Neural cell (in vitro differentiated cells): ENCODE measurements around the gene MED4. TPM values are rescaled to one million over a fixed set of nuclear protein-coding genes. Genes with fewer than 3 reads are reported as not detected.

Source experiments
- H2AFZ ChIP-seq: fragments of 200-600, 300-800 bp; sonication (generic), shearing (Covaris generic); 2 replicates; pipeline ENCODE4 v1.6.0; 2014; ENCODE audit warnings: low read depth, mild to moderate bottlenecking, antibody characterized with exemption, low read length, moderate library complexity
- H3F3A ChIP-seq: fragments of 200-600 bp; shearing (Covaris generic); 2 replicates; pipeline ENCODE4 v1.6.1; 2016; ENCODE audit warnings: mild to moderate bottlenecking, moderate library complexity, mixed read lengths, antibody characterized with exemption, low read length; ENCODE audit not compliant: insufficient read depth, poor library complexity, severe bottlenecking
- H3K27ac ChIP-seq: fragments of 200-600, 300-800 bp; sonication (generic), shearing (Covaris generic); 2 replicates; pipeline ENCODE4 v1.5.1; 2014; ENCODE audit warnings: mild to moderate bottlenecking, low read length, moderate library complexity
- H3K27me3 ChIP-seq: fragments of 300-800, 200-600 bp; sonication (generic), shearing (Covaris generic); 2 replicates; pipeline ENCODE4 v1.6.0; 2014; ENCODE audit warnings: mild to moderate bottlenecking, low read depth, low read length, moderate library complexity; ENCODE audit not compliant: insufficient read depth
- H3K36me3 ChIP-seq: fragments of 300-800, 200-600 bp; sonication (generic), shearing (Covaris generic); 2 replicates; pipeline ENCODE4 v1.5.1; 2014; ENCODE audit warnings: mild to moderate bottlenecking, antibody characterized with exemption, low read length, moderate library complexity; ENCODE audit not compliant: insufficient read depth
- H3K4me2 ChIP-seq: fragments of 300-800, 200-600 bp; sonication (generic), shearing (Covaris generic); 2 replicates; pipeline ENCODE4 v1.6.0; 2014; ENCODE audit warnings: mild to moderate bottlenecking, low read length
- H3K4me3 ChIP-seq: fragments of 300-800, 200-600 bp; sonication (generic), shearing (Covaris generic); 2 replicates; pipeline ENCODE4 v1.5.1; 2014; ENCODE audit warnings: mild to moderate bottlenecking, low read length, moderate library complexity
- H3K79me2 ChIP-seq: fragments of 200-600 bp; shearing (Covaris generic); replicated peaks from 2 replicates; pipeline ENCODE4 v1.6.0; 2014; ENCODE audit warnings: mild to moderate bottlenecking, low read length, moderate library complexity; ENCODE audit not compliant: insufficient read depth
- H3K9ac ChIP-seq: fragments of 300-800, 200-600 bp; sonication (generic), shearing (Covaris generic); 2 replicates; pipeline ENCODE4 v1.6.1; 2016; ENCODE audit warnings: mild to moderate bottlenecking, low read length, mixed read lengths
- H3K9me2 ChIP-seq: fragments of 200-600 bp; shearing (Covaris generic); 2 replicates; pipeline ENCODE4 v1.6.1; 2016; ENCODE audit warnings: mild to moderate bottlenecking, low read length, mixed read lengths; ENCODE audit not compliant: insufficient read depth
- H3K9me3 ChIP-seq: fragments of 200-600, 300-800 bp; sonication (generic), shearing (Covaris generic); 2 replicates; pipeline ENCODE4 v1.6.1; 2016; ENCODE audit warnings: mild to moderate bottlenecking, mixed run types, low read length, moderate library complexity, mixed read lengths
- H4K20me1 ChIP-seq: fragments of 200-600 bp; shearing (Covaris generic); 2 replicates; pipeline ENCODE4 v1.6.1; 2016; ENCODE audit warnings: mild to moderate bottlenecking, mixed run types; ENCODE audit not compliant: insufficient read depth
- EP300 ChIP-seq: fragments of 450-650 bp; conservative IDR thresholded peaks from 2 replicates; pipeline ENCODE4 v1.6.1; 2014; ENCODE audit warnings: antibody characterized with exemption, mild to moderate bottlenecking, moderate library complexity; ENCODE audit not compliant: poor library complexity, severe bottlenecking
- EZH2 ChIP-seq: fragments of 200-600, 300-800 bp; shearing (Covaris generic), sonication (generic); IDR thresholded peaks from 2 replicates; pipeline ENCODE4 v1.6.1; 2014; ENCODE audit warnings: antibody characterized with exemption, low read length, borderline replicate concordance, mild to moderate bottlenecking; ENCODE audit not compliant: insufficient read depth, poor library complexity, severe bottlenecking
- MXI1 ChIP-seq: fragments of 450-650 bp; conservative IDR thresholded peaks from 2 replicates; pipeline ENCODE4 v1.6.1; 2014; ENCODE audit warnings: antibody characterized with exemption, mild to moderate bottlenecking; ENCODE audit not compliant: poor library complexity, severe bottlenecking
- POLR2AphosphoS5 ChIP-seq: IDR thresholded peaks from 2 replicates; pipeline ENCODE4 v1.6.1; 2012
- RAD21 ChIP-seq: fragments of 450-650 bp; conservative IDR thresholded peaks from 2 replicates; pipeline ENCODE4 v1.6.1; 2014; ENCODE audit warnings: antibody characterized with exemption, mild to moderate bottlenecking, moderate library complexity
- SMC3 ChIP-seq: fragments of 450-650 bp; conservative IDR thresholded peaks from 2 replicates; pipeline ENCODE4 v1.6.1; 2014; ENCODE audit warnings: antibody characterized with exemption, mild to moderate bottlenecking, moderate library complexity; ENCODE audit not compliant: poor library complexity
- TAF1 ChIP-seq: IDR thresholded peaks from 2 replicates; pipeline ENCODE4 v1.6.1; 2012; ENCODE audit warnings: low read depth
- polyA plus RNA-seq: library from polyadenylated mRNA; depleted of rRNA; stranded (reverse); fragments of >200 nt; gene quantifications from 2 replicates; pipeline ENCODE4 v1.2.3, GENCODE V29; 2014
- TF ChIP-seq, protein P1 (sequence below): IDR thresholded peaks from 2 replicates; pipeline ENCODE4 v1.6.1; 2012; ENCODE audit warnings: borderline replicate concordance
- TF ChIP-seq, protein P2 (sequence below): fragments of 450-650 bp; IDR thresholded peaks from 2 replicates; pipeline ENCODE4 v1.5.1; 2014; ENCODE audit warnings: antibody characterized with exemption, mild to moderate bottlenecking, moderate library complexity; ENCODE audit not compliant: poor library complexity, severe bottlenecking

Gene MED4
- polyA plus RNA-seq, 1 donor from 2014 or later: 87.5 TPM

DNA sequence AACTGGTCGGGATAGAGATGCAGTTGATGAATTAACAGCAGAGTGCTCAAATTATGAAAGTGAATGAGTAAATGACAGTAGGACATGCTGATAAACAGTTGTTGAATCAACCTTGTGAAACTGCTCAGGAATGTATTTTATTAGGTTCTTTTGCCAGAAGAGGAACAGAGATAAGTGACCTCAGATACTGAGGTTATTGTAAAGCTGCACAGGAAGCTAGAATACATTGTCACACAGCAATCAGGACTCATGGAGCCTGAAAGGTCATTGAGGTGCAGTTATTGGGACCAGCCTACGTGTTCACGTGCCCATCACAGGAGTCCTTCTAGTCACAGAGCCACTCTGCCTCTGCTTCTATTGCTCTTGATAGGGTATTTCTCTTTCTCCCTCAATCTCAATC lies 47.5 kb upstream of the MED4 start:
- no peaks in the 10 kb centered on the region for H3F3A ChIP-seq
- no peak for TF ChIP-seq EP300
- no peak for TF ChIP-seq MXI1
- no peak for TF ChIP-seq TAF1
- TF ChIP-seq POLR2AphosphoS5: no peak
- TF ChIP-seq SMC3: no peak
- TF ChIP-seq, protein P1, sequence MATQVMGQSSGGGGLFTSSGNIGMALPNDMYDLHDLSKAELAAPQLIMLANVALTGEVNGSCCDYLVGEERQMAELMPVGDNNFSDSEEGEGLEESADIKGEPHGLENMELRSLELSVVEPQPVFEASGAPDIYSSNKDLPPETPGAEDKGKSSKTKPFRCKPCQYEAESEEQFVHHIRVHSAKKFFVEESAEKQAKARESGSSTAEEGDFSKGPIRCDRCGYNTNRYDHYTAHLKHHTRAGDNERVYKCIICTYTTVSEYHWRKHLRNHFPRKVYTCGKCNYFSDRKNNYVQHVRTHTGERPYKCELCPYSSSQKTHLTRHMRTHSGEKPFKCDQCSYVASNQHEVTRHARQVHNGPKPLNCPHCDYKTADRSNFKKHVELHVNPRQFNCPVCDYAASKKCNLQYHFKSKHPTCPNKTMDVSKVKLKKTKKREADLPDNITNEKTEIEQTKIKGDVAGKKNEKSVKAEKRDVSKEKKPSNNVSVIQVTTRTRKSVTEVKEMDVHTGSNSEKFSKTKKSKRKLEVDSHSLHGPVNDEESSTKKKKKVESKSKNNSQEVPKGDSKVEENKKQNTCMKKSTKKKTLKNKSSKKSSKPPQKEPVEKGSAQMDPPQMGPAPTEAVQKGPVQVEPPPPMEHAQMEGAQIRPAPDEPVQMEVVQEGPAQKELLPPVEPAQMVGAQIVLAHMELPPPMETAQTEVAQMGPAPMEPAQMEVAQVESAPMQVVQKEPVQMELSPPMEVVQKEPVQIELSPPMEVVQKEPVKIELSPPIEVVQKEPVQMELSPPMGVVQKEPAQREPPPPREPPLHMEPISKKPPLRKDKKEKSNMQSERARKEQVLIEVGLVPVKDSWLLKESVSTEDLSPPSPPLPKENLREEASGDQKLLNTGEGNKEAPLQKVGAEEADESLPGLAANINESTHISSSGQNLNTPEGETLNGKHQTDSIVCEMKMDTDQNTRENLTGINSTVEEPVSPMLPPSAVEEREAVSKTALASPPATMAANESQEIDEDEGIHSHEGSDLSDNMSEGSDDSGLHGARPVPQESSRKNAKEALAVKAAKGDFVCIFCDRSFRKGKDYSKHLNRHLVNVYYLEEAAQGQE: no peak
- TF ChIP-seq, protein P2, sequence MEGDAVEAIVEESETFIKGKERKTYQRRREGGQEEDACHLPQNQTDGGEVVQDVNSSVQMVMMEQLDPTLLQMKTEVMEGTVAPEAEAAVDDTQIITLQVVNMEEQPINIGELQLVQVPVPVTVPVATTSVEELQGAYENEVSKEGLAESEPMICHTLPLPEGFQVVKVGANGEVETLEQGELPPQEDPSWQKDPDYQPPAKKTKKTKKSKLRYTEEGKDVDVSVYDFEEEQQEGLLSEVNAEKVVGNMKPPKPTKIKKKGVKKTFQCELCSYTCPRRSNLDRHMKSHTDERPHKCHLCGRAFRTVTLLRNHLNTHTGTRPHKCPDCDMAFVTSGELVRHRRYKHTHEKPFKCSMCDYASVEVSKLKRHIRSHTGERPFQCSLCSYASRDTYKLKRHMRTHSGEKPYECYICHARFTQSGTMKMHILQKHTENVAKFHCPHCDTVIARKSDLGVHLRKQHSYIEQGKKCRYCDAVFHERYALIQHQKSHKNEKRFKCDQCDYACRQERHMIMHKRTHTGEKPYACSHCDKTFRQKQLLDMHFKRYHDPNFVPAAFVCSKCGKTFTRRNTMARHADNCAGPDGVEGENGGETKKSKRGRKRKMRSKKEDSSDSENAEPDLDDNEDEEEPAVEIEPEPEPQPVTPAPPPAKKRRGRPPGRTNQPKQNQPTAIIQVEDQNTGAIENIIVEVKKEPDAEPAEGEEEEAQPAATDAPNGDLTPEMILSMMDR: no peak
- TF ChIP-seq RAD21: no peak
- no peak for TF ChIP-seq EZH2
- no peak overlapping the region for H3K9ac ChIP-seq
- H3K9me3 ChIP-seq: no peaks in the 10 kb centered on the region
- H3K27me3 ChIP-seq: no peaks in the 10 kb centered on the region
- H3K4me2 ChIP-seq: no peak overlapping the region
- H2AFZ ChIP-seq: no peak overlapping the region
- no peaks in the 10 kb centered on the region for H3K79me2 ChIP-seq
- H3K36me3 ChIP-seq: no peaks in the 10 kb centered on the region
- no peak overlapping the region for H3K27ac ChIP-seq
- H3K4me3 ChIP-seq: no peak overlapping the region
- H3K9me2 ChIP-seq: no peaks in the 10 kb centered on the region
- no peaks in the 10 kb centered on the region for H4K20me1 ChIP-seq

DNA sequence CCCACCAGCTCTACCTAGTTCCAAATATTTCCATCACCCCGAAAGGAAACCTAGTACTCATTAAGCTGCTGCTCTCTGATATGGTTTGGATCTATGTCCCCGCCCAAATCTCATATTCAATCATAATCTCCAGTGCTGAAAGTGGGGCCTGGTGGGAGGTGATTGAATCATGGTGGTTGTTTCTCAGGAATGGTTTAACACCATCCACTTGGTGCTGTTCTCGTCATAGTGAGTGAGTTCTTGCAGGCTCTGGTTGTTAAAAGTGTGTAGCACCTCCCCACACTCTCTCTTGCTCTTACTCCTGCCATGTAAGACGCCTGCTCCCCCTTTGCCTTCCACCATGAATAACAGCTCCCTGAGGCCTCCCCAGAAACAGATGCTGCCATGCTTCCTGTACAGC lies 43.4 kb upstream of the MED4 start:
- no peak overlapping the region for H3K4me3 ChIP-seq
- H3K79me2 ChIP-seq: no peaks in the 10 kb centered on the region
- no peak overlapping the region for H3K4me2 ChIP-seq
- TF ChIP-seq MXI1 (no peak), TAF1 (no peak), EZH2 (no peak), SMC3 (no peak), RAD21 (no peak)
- H2AFZ ChIP-seq: no peak overlapping the region
- no peaks in the 10 kb centered on the region for H3F3A ChIP-seq
- no peak overlapping the region for H3K9ac ChIP-seq
- no peak overlapping the region for H3K27ac ChIP-seq
- no peaks in the 10 kb centered on the region for H3K27me3 ChIP-seq
- H3K9me3 ChIP-seq: no peaks in the 10 kb centered on the region
- no peaks in the 10 kb centered on the region for H3K36me3 ChIP-seq
- no peaks in the 10 kb centered on the region for H3K9me2 ChIP-seq
- no peaks in the 10 kb centered on the region for H4K20me1 ChIP-seq

DNA sequence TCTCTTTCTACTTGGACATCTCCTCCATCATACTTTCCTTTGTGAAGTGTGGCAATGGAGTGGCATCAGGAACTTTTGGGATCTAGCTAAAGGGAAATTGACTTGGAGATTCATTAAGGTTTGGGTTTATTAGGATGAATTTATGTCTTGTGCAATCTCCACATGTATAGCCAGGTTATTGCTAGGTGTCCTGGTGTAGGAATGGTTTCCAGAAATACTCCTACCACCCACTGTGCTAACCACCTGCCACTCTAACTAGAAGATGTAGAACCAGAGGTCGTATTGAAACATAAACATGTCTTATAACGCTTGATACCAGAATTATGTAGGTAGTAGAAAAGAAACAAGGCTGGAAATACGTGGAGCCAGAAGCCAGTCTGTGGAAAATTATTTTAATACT lies 38.1 kb upstream of the MED4 start:
- Histone ChIP-seq H3F3A (no peaks in the 10 kb centered on the region), H3K9me2 (no peaks in the 10 kb centered on the region), H3K27me3 (no peaks in the 10 kb centered on the region), H3K4me3 (no peak overlapping the region), H3K79me2 (no peaks in the 10 kb centered on the region), H3K9ac (no peak overlapping the region), H3K9me3 (no peaks in the 10 kb centered on the region), H2AFZ (no peak overlapping the region), H3K4me2 (no peak overlapping the region), H3K36me3 (no peaks in the 10 kb centered on the region), H4K20me1 (no peaks in the 10 kb centered on the region), H3K27ac (no peak overlapping the region)
- no peak for TF ChIP-seq EP300
- no peak for TF ChIP-seq MXI1
- TF ChIP-seq POLR2AphosphoS5: no peak
- TF ChIP-seq RAD21: no peak
- TF ChIP-seq TAF1: no peak
- TF ChIP-seq, protein P1: no peak
- TF ChIP-seq, protein P2: no peak
- no peak for TF ChIP-seq SMC3
- TF ChIP-seq EZH2: no peak
